Effector CD8-positive, alpha-beta T cell (primary cell): ENCODE data around the gene TSPO.
A peak's percentile ranks its signal among the peaks of the same experiment; 100 is the strongest.

ENCODE experiments used
- DNase-seq: peaks from one replicate; lab custom pipeline; 2025; lab: John Stamatoyannopoulos, UW

The TSPO gene

GRCh38 chr22:43179146-43179910, 28.0 kb downstream of the TSPO start:
- DNase-seq, result no peak

DNA sequence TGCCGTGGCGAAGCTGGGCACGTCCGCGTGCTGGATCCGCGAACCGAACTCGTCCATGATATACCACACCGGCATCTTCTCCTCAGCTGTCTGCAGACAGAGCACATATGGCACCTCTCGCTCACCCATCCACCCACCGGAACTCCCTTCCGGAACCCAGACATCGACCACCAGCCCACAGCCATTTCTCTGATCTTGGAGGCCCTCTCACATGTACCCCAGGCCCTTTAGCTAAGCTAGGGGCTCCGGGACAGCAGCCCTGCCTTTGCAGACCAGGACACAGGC, 28.5 kb downstream of the TSPO start:
- DNase-seq, result no peak

GRCh38 chr22:43180670-43181069, 29.3 kb downstream of the TSPO start:
- no peak for DNase-seq

GRCh38 chr22:43181321-43182076, 30.1 kb downstream of the TSPO start:
- DNase-seq, result no peak

GRCh38 chr22:43182118-43182517, 30.8 kb downstream of the TSPO start:
- DNase-seq, result no peak

- DNase-seq, result no peak
These were observed 31.4 kb downstream of the TSPO start for GRCh38 chr22:43182726-43183125.

DNA sequence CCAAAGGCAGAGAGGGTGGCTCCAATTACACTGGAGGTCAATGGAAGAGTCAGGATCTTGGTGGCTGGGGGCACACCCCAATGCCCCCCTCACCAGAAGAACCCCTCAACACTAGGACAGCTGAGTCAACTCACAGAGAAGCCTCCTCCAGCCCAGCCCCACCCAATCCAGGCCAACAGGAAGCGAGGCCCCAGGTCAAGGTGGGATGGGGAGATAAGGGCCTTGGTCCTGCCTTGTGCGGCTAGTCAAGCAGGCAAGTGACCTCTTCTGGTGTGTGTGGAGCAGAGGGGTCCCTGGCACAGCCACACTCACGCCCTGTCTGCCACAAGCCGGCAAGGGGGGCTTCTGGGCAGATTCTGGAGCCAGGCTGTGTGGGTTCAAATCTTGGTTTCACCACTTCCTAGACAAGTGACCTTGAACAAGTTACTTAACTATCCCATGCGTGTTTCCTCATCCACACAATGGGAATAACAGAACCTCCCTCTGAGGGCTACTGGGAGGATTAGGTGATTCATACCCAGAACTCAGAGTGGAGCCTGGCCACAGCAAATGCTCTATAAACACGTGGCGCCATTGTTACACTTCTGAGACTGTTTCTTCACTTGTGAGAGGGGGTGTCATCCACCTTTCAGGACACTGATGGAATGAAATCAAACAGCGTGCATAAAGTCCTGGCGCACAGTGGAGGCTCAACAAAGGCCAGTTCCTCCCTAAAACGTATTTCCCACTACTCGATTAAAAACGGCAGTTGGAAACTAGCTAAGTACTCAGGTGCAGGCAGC, 32.3 kb downstream of the TSPO start:
- no peak for DNase-seq

DNA sequence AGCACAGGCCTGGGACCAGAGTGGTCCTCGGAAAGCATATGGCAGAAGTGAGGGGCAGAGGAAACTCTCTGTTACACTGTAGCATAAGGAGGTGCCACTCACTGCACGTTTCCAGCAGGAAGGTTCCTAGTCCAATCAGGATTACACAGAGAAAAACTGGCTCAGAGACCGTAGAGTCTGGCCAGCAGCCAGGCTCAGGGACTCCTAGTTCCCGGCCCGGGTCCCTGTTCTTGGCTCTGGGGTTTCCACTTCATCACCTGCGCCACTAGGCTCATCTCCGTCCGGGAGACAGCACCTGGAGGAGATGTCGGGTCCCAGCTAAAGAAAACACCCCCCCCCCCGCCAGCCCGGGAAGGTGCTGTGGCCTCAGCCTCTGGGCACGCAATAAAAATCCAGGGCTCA, 34.5 kb downstream of the TSPO start:
- no peak for DNase-seq

DNA sequence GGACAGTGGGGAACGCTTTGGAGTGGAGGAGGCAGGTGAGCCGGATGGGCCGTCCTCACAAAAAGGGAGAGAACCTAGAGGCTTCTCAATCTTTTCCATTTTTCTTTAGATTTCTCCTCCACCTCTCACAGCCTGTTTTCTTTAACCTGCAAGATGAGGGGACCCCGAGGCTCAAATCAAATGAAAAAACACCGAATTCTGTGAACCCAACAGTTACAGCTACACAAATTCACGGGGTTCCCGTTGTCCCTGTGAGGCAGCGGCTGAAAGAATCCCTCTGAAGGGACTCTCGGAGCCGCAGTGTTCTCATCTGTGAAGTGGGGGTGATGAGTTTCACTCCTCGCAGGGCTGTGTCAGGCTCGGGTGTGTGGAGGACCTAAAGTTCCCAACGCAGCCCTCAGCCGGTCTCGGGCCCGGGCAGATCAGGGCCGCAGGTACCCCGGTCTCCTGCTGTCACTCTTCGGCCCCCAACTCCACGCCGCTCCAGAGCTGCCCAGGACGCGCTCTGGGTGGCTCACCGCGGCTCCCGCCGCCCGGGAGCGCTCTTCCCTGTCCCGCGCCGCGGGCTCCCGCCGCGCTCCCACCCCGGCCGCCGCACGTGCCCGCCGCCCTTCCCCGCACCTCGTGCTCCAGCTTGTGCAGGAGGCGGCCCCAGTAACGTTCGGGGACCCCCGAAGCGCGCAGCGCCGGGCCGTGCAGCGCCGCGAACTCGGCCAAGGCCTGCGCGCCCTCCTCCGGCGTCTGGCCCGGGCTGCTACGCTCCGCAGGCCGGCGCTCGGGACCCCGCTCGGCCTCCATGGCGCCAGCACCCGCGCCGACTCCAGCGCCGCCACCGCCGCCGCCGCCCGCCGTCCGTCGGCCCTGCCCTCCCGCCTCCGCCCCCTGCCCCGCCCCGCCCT, 35.2 kb downstream of the TSPO start, which contains the start of gene TTLL12:
Gene TTLL12 (minus strand): TSS at position 863 of the 899 bp plus-strand sequence. CDS start 65 bp downstream, at position 798.
- peak; percentile 51 for DNase-seq

DNA sequence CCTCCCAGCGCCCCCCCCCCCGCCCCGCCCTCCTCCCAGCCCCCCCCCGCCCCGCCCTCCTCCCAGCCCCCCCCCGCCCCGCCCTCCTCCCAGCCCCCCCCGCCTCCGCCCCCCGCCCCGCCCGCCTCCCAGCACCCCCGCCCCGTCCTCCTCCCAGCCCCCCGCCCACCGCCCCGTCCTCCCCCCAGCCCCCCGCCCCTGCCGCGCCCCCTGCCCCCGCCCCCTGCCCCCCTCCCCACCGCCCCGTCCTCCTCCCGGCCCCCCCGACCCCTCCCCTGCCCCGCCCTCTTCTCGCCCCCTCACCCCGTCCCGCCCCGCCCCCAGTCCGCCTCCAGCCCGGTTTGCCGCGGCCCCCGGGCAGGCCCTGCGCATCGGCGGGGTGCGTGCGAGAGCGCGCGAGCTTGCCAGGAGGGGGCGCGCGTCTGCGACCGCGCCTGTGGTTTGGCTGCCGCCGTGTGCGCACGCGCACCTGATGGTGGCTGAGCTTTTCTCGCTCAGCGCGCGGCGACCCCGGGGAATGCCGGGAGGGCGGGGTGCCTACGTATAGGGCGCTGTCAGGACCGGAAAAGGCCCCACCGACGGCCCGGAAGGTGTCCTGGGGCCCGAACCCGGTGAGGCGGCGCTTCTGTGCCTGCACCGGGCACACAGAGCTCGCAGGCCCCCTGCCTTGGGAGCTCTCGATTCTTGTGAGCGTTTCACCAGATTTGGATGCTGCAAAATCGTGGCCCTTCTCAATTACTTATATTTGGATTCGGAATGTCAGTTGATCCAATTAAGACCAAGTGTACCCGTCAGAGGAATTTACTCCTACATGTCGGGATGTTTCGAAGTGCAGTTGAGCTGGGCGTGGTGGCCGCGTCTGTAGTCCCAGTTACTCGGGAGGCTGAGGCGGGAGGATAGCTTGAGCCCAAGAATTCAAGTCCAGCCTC, 36.1 kb downstream of the TSPO start:
- peak; percentile 94 for DNase-seq

DNA sequence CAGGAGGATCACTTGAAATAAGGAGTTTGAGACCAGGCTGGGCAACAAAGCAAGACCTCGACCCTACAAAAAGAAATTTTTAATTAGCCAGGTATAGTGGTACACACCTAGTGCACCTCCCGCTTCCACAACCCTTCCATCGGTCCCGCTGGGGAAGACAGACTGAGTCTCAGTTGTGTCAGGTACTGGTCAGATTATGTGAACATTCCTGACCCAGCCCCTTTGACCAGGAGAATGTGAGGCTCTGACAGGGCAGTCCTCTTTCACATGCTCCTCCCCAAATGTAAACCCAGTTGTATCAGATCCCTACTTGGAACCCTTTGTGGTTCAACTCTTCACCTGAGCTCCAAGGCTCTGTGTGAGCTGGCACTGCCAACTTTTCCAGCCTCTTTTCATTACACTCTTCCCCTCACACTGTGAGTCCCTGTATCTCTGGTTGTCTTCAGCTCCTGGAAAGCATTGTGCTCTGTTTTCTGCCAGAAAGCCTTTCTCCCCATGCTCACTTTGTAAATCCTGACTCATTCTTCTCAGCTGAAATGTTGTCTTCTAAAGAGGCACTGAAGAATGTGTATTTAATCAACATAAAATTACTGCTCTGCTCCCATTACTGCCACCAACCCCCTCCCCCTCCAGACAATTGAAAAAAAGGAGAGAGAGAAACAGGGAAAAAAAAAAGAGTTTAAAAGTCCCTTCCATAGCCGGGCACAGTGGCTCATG, 37.6 kb downstream of the TSPO start:
- no peak for DNase-seq

DNA sequence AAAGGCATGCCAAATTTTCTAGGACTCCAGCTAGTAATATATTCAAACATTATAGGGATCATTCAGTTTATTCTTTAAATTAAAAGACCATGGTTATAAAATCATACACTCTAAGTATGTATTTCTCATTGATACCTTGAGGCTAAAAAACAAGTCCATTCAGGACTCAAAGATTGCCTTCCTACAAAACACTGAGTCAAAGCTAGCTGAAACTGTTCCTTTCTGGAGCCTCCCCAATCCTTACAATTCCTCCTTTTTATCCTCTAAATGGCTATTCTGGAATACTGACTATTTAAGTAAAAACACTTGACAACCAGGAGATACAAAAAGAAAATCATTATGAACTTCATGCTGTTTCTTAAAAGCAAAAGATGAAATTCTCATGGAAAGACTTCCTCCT, 40.5 kb downstream of the TSPO start:
- DNase-seq, result no peak

DNA sequence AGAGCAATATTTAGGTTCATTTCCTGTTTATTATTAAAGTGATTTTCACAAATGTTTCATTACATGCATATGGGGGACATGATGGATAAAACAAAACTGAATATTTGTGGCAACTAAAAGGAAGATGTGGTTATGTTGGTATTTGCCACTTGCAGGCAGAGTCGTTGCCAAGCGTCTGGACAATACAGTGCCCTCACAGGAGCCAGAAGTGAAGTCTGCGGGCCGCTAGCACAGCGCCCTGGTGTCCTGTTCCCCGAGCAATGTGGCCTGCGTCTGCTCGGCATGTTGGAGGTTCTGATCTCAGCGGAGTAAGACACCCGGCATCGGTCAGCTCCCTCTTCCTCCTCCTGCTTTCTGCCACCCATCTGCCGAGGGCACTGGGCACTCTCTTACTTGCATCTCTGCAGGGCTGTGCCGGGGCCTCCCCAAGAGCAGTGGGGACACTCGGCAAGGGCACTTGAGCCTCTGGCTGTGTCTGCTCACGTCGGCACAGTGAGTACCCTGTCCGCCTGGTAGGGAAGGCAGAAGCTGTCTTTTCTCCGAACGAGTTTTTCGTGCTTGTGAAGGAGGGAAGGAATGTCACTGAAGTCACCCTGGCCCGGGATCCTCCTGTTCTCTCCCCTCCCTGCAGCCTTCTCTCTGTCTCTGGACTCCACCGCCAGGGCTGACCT, 46.0 kb downstream of the TSPO start:
- no peak for DNase-seq

DNA sequence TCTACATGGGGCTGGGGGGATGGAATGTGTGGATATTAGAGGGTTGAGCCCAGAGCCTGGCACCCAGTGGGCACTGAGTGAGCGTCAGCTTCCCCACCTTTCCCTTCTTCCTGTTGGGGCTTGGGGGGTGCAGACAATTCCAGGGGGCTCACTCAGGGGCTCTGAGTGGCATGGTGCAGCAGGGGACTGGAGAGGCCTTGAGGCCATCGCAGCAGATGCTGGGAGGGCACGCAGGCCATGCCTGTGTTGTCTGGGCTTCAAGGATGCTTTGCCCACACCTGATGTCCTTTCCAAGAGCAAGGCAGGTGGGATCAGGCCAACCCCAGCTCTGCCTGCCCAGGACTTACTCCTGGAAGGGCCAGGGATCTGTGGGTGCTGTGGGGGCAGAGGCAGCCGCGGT, 46.8 kb downstream of the TSPO start:
- DNase-seq, result no peak

- DNase-seq, result no peak
These were observed 47.6 kb downstream of the TSPO start for GRCh38 chr22:43198936-43199335.

DNA sequence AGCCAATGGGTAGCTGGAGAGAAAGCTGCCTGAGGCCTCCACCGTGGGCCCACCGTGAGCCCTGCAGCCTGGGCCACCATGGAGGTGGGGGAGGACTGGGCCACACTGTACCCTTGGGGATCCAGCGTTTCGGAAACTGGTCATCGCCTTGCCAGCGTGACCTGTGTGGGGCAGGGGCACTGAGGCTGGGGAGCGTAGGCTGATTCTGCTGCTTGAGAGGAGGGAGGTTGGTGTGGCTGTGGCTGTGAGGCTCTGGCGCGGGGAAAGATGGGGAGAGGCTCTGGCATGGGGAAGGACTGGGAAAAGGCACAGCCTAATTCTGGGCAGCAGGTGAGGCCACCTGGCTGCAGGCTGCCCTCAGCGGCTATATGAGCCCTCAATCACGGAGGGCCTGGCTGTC, 48.2 kb downstream of the TSPO start:
- no peak for DNase-seq

- no peak for DNase-seq
These were observed 48.7 kb downstream of the TSPO start for GRCh38 chr22:43200031-43200430.

- DNase-seq, result no peak
These were observed 49.2 kb downstream of the TSPO start for GRCh38 chr22:43200555-43200954.

DNA sequence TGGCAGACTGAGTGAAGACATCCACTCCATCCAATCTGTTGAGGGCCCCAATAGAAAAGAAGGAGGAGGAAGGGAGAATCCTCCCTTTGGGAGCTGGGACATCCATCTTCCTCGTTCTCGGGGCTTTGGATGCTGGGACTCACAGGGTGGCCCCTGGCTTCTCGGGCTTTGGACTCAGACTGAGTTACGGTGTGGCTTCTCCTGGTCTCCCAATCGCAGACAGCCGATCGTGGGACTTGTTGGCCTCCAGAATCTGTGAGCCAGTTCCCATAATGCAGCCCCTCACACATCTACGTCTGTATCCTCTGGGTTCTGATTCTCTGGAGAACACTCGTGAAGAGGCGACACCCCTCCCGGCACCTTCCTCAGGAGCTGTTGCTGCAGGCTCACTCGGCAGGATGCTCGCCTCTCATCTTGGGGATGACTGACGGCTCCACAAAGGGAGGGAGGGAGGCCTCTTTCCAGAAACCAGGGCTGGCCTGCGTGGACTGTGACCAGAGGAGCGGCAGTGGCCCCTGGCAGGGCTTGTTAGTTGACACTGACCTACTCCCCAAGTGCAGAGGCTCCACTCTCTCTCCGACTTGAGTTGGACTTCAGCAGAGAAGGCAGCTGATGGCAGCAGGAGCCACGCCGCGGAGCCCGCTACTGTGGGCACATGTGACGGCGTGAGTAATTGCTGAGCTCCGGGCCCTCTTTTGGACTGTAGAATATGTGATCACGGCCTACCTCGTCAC, 50.3 kb downstream of the TSPO start:
- no peak for DNase-seq
